NCI-H510A (cell line): ENCODE measurements around the gene RABEP2.
A peak's percentile ranks its signal among the peaks of the same experiment; 100 is the strongest.
"Not testable (repeated sequence)": the region's sequence is repeated elsewhere in the genome, so short reads cannot be mapped to it uniquely, and the experiment has no call there.

Source experiments
- DNase-seq: peaks from one replicate; lab custom pipeline; 2025; lab: John Stamatoyannopoulos, UW

Gene RABEP2

DNA sequence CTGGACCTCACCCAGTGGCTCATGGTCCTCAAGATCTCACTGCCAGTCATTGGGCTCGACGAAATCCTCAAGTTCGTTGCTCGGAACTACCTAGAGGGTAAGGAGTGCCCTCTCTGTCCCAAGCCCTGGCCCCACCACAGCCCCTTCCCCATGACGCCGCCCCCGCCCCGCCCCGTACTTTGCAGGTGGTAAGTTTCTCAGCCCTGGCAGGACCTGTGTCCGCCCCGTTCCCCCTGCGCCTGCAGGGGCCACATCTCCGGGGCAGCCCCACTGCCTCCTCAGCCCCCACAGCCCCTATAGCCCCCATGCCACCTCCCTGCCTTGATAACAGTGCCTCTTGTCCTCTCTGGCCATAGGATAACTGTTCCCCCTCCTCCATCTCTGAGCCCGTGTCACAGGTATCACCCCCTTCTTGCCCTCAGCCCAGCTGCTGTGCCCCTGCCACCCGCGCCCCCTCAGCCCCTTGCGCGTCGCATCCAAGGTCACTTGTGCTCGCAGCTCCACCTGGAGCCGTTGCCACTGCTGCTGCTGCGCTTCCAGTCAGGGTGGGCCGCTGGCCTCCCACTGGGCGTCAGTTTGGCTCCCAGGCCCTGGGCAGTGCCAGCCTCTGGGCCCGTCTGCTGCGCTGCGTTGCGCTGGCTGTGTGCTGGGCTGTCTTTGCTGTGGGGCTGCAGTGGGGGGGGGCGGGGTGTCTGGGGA lies 21.5 kb downstream of the RABEP2 start:
- DNase-seq = no peak

DNA sequence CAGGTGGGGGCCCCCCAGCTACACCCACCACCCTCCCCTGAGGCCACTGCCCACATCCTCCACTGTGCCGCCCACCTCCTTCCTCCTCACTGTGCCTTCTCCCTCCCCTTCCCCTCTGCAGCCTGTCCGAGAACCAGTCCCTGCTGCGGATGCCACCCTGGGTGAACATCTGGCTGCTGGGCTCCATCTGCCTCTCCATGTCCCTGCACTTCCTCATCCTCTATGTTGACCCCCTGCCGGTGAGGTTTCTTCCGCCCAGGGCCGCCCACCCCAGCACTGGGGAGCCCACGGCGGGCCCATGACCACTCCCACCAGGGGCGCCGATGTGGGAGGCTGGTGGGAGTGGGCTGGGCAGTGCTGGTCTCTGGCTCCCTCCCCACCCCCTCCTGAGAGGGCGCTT lies 22.1 kb downstream of the RABEP2 start:
- no peak for DNase-seq

DNA sequence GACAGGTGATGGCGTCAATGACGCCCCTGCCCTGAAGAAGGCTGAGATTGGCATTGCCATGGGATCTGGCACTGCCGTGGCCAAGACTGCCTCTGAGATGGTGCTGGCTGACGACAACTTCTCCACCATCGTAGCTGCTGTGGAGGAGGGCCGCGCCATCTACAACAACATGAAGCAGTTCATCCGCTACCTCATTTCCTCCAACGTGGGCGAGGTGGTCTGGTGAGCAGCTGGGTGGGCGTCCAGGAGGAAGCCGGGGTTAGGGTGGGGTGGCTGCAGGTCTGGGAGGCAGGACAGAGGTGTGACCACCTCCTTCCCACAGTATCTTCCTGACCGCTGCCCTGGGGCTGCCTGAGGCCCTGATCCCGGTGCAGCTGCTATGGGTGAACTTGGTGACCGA lies 23.2 kb downstream of the RABEP2 start:
- DNase-seq = no peak

DNA sequence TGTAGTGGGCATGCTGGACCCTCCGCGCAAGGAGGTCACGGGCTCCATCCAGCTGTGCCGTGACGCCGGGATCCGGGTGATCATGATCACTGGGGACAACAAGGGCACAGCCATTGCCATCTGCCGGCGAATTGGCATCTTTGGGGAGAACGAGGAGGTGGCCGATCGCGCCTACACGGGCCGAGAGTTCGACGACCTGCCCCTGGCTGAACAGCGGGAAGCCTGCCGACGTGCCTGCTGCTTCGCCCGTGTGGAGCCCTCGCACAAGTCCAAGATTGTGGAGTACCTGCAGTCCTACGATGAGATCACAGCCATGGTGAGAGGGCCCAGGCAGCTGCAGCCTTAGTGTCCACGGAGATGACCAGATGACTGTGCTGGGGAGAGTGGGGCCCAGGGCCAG lies 24.4 kb downstream of the RABEP2 start:
- DNase-seq = no peak

DNA sequence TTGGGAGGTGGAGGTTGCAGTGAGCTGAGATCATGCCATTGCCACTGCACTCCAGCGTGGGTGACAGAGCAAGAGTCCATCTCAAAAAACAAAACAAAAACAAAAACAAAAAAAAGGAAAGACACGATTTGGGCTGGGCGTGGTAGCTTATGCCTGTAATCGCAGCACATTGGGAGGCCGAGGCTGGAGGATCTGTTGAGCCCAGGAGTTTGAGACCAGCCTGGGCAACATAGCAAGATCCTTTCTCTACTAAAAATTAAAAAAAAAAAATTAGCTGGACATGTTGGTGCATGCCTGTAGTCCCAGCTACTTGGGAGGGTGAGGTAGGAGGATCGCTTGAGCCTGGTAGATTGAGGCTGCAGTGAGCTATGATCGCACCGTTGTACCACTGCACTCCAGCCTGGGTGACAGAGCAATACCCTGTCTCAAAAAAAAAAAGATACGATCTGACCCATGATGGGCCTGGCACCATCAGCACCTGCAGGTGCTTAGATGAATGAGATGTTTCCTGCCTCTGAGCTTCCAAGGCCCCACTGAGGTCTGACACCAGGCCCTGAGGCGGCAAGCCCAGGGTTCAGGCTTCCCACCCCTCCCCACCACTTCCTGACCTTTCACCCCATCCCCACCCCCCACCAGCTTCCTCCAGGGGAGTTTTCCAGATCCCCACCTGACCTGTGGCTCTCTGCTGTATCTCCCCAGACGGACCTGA lies 25.0 kb downstream of the RABEP2 start:
- no peak for DNase-seq

DNA sequence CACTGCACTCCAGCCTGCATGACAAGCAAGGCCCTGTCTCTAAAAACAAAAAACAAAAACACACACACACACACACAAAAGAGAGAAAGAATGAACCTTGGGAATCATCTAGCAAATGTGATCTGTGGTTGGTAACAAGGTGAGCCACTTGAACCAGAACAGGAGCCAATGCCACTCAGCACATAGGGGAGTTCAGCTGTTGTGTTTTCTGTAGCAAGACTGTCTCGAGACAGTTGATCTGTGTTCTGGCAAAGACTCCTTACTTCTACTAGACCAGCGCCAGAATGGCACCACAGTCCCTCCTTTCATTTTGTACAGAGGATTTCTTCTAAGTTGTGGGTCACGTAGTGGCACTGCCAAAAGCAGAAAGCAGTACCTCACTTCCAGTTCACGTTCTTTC lies 26.1 kb downstream of the RABEP2 start:
- DNase-seq = no peak

DNA sequence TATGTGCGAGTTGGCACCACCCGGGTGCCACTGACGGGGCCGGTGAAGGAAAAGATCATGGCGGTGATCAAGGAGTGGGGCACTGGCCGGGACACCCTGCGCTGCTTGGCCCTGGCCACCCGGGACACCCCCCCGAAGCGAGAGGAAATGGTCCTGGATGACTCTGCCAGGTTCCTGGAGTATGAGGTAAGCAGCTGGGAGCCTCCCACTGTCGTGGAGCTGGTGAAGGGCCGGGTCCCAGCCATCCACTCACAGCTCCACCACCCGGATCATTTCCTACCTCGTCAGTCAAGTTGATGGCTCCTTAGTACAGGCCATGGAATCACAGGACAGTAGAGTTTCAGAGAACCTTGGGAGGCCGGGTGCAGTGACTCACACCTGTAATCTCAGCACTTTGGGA lies 26.8 kb downstream of the RABEP2 start:
- no peak for DNase-seq

DNA sequence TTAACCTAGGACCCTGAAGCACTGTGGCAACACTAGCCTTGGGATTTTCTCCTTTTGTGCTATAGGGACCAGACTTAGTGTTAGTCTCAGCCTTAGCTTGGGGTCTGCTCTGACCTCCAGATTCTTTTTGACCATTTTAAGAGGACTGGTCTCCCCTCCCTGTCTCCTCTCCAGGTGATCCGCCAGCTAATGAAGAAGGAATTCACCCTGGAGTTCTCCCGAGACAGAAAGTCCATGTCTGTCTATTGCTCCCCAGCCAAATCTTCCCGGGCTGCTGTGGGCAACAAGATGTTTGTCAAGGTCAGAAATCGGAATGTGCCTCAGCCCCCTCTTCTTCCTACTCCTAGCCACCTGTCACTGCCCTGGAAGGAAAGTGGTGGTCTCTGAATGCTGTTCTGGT lies 27.2 kb downstream of the RABEP2 start:
- no peak for DNase-seq

DNA sequence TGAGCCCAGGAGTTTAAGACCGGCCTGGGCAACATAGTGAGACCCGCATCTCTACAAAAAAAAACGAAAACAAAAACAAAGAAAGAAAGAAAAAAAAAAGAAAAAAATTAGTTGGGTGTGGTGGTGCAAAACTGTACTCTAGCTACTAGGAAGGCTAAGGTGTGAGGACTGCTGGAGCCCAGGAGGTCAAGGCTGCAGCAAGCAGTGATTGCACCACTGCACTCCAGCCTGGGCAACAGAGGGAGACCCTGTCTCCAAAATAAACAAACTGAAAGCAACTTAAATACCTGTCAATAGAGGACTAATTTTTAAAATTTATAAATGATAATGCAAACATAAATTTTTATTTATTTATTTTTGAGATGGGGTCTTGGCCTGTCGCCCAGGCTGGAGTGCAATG lies 29.4 kb downstream of the RABEP2 start:
- DNase-seq = no peak

DNA sequence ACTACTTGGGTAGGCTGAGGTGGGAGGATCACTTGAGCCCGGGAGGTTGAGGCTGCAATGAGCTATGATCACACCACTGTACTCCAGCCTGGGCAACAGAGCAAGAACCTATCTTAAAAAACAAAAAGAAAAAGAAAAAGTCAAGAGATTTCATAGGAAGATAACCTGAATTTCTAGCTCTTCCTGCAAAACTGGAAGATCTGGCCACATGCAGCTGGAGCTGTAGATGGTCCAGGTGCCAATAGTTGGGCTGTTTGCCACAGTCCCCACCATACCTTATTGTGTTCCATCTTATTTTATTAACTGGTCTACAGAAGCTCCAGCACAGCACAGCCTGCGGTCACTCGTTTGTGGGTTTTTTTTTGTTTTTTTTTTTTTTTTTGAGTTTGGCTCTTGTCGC lies 31.7 kb downstream of the RABEP2 start:
- no peak for DNase-seq

DNA sequence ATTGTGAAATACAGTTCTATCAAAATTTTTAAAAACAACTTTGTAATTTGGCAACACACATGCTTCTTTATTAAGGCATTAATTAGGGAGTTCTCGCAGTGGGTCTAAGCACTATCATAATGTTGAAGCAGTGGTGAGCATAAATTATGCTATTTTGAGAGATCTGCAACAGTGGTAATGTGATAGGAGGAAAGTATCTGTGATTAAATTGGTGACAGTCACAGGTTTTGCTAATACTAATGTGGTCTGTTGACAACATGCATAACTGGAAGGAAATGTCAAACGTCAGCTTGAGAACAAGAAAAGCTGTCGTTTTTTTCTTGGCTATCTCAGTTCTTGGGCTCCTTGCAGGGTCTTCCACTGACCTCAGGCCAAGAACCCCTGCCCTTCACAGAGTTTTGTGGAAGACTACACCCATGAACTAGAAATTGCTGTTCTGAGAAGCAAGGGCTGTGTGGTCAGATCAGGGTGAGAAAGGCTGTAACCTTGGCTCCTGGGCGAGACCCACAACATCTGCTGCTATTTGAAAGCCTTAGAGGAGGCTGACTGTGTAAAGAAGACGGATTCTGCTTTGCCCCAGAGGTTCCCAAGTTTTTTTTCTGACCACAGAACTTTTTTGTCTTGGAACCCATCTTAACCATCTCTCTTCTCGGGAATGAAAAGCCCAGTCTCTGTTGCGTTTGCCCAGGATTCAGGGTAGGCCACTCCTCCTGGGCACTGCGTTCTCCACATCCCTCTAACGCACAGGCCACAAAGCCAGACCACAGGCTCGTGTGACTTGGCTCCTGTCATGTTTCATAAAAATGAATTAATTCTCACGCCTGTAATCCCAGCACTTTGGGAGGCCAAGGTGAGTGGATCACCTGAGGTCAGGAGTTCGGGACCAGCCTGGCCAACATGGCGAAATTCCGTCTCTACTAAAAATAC lies 32.8 kb downstream of the RABEP2 start:
- DNase-seq = no peak

DNA sequence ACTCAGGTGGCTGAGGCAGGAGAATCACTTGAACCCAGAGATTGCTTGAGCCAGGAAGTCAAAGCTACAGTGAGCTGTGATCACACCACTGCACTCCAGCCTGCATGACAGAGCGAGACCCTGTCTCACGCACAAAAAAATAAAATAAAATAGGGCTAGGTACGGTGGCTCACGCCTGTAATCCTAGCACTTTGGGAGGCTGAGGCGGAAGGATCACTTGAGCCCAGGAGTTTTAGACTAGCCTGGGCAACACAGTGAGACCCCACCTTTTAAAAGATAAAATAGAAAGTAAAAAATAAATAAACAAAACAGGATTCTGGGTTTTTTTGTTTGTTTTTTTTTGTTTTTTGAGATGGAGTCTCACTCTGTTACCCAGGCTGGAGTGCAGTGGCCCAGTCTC lies 34.7 kb downstream of the RABEP2 start:
- DNase-seq = not testable (repeated sequence)

DNA sequence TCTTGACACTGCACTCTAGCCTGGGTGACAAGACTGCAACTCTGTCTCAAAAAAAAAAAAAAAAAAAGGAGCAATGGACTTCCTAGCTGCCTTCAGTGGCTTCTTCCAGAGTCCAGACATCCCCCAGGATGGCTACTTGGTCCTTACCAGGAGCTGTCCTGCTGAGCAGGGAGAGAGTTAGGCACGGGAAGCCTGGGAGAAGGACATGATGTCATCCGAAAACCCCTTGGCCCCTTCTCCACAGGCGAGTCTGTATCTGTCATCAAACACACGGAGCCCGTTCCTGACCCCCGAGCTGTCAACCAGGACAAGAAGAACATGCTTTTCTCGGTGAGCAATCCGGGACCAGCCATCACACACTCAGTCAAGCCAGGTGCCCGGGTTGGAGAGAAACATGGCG lies 38.1 kb downstream of the RABEP2 start:
- DNase-seq = no peak

DNA sequence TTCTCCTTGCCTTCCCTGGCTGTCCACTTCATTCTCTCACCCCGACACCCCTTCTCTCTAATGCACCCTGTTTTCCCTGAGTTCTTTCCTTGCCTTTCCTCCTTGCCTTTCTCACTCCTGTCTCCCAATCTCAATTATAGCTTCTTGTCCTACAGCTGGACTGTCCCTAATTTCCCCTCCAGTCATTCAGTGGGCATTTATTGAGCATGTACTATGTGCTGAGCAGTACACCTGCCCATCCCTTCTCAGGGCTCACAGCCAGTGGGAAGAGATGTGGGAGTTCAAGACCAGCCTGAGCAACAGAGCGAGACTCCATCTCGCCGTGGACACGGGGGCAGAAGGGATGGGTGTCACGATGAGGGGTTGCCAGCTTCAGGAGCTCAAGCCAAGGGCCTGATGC lies 41.0 kb downstream of the RABEP2 start:
- no peak for DNase-seq

DNA sequence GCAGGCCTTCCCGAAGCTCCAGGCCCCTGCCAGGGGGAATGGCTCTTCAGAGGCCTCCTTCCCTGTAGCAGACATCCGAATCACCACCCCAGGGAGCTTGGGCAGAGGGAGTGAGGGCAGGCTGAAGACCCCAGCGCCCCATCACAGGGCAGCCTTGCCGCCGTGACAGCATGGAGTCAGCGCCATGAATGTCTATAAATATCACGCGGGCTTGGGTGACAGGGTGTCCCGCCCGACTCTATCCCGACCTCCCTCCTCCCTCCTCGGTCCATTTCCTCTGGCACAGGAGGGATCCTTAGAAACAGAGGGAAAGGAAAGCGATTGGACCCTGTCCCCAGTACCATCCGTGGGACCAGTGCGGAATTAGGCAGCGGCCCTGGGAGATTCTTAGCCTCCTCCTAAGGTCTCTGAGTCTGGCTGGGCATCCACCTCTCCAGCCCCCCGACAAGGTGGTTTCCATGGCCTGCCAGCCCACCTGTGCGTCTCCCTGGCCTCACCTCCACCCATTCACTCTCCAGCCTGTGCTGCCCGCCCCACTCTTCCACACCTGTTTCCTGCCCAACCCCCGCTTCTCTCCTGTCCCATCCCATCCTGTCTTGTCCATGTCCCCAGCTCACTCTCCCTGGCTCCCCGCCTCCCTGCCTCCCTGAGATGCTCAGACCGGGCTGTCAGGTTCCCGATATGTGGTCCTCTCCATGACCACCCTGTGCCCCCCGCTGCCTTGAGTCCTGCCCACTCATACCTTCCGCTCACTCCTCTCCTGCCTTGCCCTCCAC lies 41.6 kb downstream of the RABEP2 start:
- peak; percentile 77 for DNase-seq

DNA sequence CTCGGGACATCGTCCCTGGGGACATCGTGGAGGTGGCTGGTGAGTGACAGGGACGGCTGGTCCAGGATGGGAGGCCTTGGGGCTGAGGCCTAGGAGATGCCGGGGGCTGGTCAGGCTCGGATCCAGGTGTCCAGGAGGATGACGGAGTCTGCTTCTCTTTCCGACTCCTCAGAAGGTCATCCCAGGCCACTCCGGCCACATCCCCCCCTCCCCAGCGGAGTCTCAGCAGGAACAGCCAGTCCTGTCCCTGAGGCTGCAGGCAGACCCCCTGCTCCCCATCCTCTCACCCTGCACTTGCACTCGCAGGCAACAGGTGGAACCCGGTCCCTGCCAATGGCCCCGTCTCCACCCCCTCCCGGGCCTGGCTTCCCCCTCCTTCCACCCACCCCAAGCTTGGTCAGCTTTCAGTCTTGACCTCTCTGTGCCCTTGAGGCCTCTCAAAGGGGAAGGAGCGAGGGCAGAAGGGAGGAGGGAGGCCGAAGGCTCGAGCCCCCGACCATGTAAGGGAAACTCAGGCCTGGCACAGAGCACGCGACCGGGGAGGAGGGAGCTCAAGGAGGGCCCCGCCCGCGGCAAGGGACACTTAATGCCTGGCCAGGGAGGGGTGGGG lies 42.4 kb downstream of the RABEP2 start:
- peak; percentile 17 for DNase-seq

DNA sequence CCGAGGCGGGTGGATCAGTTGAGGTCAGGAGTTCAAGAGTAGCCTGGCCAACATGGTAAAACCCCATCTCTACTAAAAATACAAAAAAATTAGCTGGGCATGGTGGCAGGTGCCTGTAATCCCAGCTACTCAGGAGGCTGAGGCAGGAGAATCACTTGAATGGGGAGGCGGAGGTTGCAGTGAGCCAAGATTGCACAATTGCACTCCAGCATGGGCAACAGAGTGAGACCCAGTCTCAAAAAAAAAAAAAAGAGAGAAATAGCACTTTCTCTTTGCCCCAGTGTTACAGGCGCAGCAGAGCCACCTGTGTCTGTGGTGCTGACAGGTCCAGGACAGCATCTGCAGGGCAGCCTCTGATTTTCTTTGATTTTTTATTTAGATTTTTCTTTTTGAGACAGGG lies 43.5 kb downstream of the RABEP2 start:
- DNase-seq = not testable (repeated sequence)

DNA sequence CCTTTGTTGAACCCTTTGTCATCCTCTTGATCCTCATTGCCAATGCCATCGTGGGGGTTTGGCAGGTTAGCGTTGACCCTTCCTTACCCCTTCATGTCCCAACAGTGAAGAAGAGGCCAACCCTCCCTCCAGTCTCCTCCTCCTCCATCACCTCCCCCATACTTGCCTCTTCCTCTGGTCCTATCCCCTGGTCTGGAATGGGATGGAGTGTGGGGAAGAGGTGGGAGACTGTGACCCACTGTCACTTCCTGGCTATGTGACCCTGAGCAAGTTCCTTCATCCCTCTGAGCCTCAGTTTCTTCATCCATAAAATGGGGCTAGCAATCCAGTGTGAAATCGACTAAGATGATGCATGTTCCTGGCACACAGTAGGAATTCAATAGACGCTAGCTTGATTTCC lies 44.1 kb downstream of the RABEP2 start:
- no peak for DNase-seq

DNA sequence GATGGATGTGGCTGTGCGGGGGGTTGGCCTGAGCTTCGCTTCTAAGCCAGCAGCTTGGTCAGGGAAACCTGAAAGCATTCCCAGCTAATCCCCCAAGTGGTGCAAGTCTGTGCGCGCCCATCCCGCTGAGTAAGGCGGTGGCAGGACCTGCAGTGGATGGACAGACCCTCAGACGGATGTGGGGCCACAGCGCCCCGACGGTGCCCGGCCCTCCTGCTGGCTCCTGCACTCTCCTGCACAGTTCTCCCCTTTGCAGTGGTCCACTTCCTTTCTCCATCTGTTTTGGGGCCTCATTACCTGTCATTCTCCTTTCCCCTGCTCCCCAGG lies 44.5 kb downstream of the RABEP2 start:
- DNase-seq = no peak

DNA sequence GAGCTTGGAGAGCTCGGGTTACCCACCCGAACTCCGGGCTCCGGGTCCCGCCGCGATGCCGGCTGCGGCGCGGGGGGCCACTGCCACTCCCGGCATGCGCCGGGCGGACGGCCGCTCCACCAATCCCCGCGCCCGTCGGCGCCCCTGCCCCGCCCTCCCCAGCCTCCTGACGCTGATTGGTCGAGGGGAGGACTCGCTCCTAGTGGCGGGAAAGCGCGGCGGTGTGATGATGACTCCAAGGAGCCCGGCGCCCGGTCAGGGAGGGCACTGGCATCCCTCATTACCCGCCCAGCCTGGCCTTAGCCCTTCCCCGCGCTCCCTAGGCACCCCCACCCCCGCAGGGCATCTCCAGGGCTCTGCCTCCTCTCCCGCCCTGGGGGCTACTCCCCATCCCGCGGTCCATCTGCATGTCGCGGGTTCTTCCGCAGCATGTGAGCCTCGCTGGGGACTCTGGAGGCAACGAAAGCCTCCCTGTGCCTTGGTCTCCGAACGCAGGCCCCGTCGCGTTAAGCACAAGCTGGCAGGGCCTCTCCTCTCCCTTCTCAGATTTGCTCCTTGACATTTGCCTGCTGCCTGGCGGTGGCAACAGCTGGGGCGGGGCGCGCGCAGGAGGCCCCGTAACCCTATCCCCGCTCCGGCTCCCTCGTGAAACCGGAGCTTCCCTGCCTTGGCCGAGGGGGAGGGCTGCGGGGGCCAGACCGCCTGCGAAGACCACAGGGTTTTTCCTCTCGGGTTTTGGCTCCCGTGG lies 45.0 kb downstream of the RABEP2 start:
- peak; percentile 93 for DNase-seq

DNA sequence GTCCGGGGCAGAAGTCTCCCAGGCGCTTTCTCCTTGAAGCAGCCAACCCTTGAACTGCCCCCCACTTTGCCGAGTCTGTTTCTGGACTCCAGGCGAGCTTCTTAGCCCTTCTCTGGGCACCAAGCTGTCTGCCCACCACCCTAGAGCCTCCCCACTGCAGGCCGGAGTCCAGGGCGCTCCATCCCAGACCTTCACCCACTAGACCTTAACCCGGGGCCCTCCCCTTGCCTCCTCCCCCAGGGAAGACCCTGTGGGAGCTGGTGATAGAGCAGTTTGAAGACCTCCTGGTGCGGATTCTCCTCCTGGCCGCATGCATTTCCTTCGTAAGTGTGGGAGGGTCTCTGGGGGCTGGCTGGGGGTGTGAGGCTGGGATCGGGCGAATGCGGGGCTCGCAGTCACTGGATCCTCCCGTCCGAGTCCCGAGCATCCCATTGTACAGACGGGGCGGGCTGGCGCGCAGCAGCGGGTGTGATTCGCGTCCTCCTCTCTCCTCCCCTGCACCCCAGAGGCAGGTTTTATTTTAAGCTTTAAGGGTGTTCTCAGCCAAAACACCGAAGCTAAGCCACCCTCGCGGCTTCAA lies 45.7 kb downstream of the RABEP2 start:
- DNase-seq = no peak
